Measurements from ENCODE around the gene ASTN2. TPM values are rescaled to one million over a fixed set of nuclear protein-coding genes. Genes with fewer than 3 reads are reported as not detected.

The ASTN2 gene
- polyA plus RNA-seq, 4 donors, result 3.0 to 15.2 (median 3.7) TPM

- no peak for FAIRE-seq
- 89 to 92% (median 89%) methylated on average over 8 of the region's 8 CpGs for WGBS, 3 donors
- Histone ChIP-seq H3K27ac (ENCODE audit: low read depth in 1 of 3, low read length in 2 of 3) (no peak overlapping the region), H3K4me1 (ENCODE audit: control insufficient read depth in 3 of 3, insufficient read depth in 2 of 3, low read depth in 1 of 3, low read length in 2 of 3) (no peaks in the 10 kb centered on the region), H3K27me3 (ENCODE audit: control insufficient read depth in 3 of 3, insufficient read depth in 3 of 3, low read length in 3 of 3) (no peaks in the 10 kb centered on the region), H3K36me3 (ENCODE audit: control insufficient read depth in 3 of 3, insufficient read depth in 2 of 3, low read depth in 1 of 3, low read length in 3 of 3) (peaks cover 0 to 2% (median 0%) of the 10 kb centered on the region in 3 donors), H3K9me3 (ENCODE audit: control insufficient read depth in 2 of 2, insufficient read depth in 1 of 2, low read depth in 1 of 2, low read length in 1 of 2) (no peaks in the 10 kb centered on the region), H3K4me3 (ENCODE audit: low read depth in 1 of 3, low read length in 3 of 3) (no peak overlapping the region)
- DNase-seq, result no peak
Observed at GRCh38 chr9:116706310-116707290, 708.3 kb downstream of the ASTN2 start.

DNA sequence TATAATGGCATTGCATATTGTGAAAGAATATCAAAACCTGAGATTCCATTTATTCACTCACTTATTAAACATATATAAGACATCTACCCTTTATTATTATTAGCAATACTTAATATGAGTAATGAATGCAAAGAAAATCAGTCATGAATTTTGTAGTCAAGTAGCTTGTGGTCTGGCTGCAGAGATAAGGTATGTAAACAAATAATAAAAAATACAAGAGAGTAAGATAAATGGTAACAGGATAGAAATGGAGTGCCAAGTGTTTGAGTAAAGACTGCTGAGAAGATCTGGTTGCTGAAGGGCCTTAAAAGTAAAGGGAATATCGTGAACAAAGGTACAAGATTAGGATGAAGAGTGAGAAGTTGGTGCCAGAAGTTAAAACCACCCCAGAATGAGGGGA, 709.3 kb downstream of the ASTN2 start:
- Histone ChIP-seq H3K36me3 (ENCODE audit: control insufficient read depth in 3 of 3, insufficient read depth in 2 of 3, low read depth in 1 of 3, low read length in 3 of 3) (peaks cover 0 to 2% (median 2%) of the 10 kb centered on the region in 3 donors), H3K4me1 (ENCODE audit: control insufficient read depth in 3 of 3, insufficient read depth in 2 of 3, low read depth in 1 of 3, low read length in 2 of 3) (no peaks in the 10 kb centered on the region), H3K9me3 (ENCODE audit: control insufficient read depth in 2 of 2, insufficient read depth in 1 of 2, low read depth in 1 of 2, low read length in 1 of 2) (no peaks in the 10 kb centered on the region), H3K27ac (ENCODE audit: low read depth in 1 of 3, low read length in 2 of 3) (no peak overlapping the region), H3K4me3 (ENCODE audit: low read depth in 1 of 3, low read length in 3 of 3) (no peak overlapping the region), H3K27me3 (ENCODE audit: control insufficient read depth in 3 of 3, insufficient read depth in 3 of 3, low read length in 3 of 3) (no peaks in the 10 kb centered on the region)
- FAIRE-seq (no peak), DNase-seq (no peak)
- 14 to 67% (median 39%) methylated on average over 1 of the region's 1 CpG for WGBS, 3 donors

DNA sequence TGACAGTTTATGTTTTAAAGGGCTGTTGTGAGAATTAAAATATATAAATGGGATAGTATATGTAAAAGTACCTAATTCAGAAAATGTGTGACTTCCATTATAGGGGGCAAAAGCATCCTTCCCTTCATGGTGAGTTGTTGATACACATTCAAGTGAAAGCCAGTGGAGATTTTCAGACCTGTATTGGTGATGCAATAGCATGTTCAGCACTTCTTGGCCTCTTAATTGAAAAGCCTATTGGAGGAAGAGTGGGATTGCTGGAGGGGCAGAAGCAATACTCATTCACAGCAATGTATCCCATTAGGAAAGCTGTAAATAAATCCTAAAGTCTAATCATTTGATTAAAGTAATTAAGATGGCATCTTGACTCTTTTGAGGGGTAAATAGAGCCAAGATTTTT, 710.4 kb downstream of the ASTN2 start:
- no peak for DNase-seq
- no peak overlapping the region for H3K27ac ChIP-seq (ENCODE audit: low read depth in 1 of 3, low read length in 2 of 3)
- no peaks in the 10 kb centered on the region for H3K9me3 ChIP-seq (ENCODE audit: control insufficient read depth in 2 of 2, insufficient read depth in 1 of 2, low read depth in 1 of 2, low read length in 1 of 2)
- peaks cover 2 to 9% (median 4%) of the 10 kb centered on the region in 3 donors for H3K36me3 ChIP-seq (ENCODE audit: control insufficient read depth in 3 of 3, insufficient read depth in 2 of 3, low read depth in 1 of 3, low read length in 3 of 3)
- no peaks in the 10 kb centered on the region for H3K27me3 ChIP-seq (ENCODE audit: control insufficient read depth in 3 of 3, insufficient read depth in 3 of 3, low read length in 3 of 3)
- no peak overlapping the region for H3K4me3 ChIP-seq (ENCODE audit: low read depth in 1 of 3, low read length in 3 of 3)
- no peaks in the 10 kb centered on the region for H3K4me1 ChIP-seq (ENCODE audit: control insufficient read depth in 3 of 3, insufficient read depth in 2 of 3, low read depth in 1 of 3, low read length in 2 of 3)
- FAIRE-seq, result no peak

- Histone ChIP-seq H3K36me3 (ENCODE audit: control insufficient read depth in 3 of 3, insufficient read depth in 2 of 3, low read depth in 1 of 3, low read length in 3 of 3) (peaks cover 9 to 16% (median 12%) of the 10 kb centered on the region in 3 donors), H3K4me3 (ENCODE audit: low read depth in 1 of 3, low read length in 3 of 3) (no peak overlapping the region), H3K27ac (ENCODE audit: low read depth in 1 of 3, low read length in 2 of 3) (no peak overlapping the region), H3K9me3 (ENCODE audit: control insufficient read depth in 2 of 2, insufficient read depth in 1 of 2, low read depth in 1 of 2, low read length in 1 of 2) (no peaks in the 10 kb centered on the region), H3K27me3 (ENCODE audit: control insufficient read depth in 3 of 3, insufficient read depth in 3 of 3, low read length in 3 of 3) (no peaks in the 10 kb centered on the region), H3K4me1 (ENCODE audit: control insufficient read depth in 3 of 3, insufficient read depth in 2 of 3, low read depth in 1 of 3, low read length in 2 of 3) (no peaks in the 10 kb centered on the region)
- DNase-seq, result no peak
- no peak for FAIRE-seq
- 89 to 100% (median 100%) methylated on average over 1 to 3 of the region's 3 CpGs for WGBS, 3 donors
Observed at GRCh38 chr9:116703634-116704033, 711.2 kb downstream of the ASTN2 start.

DNA sequence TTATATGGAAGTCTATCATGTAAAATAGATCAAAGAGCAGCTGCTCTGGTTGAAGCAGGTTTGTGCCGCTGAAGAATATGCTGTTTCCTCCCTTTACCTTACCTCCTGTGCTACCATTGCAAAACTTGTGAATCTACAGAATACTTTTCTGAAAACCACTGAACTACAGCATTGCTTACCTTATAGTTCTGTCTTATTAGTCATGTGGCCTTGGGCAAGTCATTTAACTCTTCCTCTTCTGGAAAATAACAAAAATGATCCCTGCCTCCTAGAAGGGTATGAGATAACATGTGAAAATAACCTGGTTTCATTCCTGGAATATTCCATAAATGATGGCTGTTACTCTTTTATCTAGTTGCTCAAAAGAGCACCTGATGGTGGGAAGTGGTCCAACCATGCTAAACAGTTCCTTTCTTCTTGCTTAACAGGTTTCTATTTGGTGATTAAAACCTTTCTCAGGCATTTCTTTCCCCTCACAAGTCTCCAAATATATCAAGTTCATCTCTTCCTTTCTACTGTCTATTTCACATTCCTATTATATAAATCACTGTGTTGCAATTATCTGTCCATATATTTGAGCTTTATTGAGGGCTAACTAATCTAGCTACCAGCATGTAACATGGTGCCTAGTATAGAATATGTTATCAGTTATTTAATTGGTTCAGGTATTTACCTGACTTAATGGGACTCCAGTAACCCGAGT, 712.8 kb downstream of the ASTN2 start:
- Histone ChIP-seq H3K4me3 (ENCODE audit: low read depth in 1 of 3, low read length in 3 of 3) (no peak overlapping the region), H3K27me3 (ENCODE audit: control insufficient read depth in 3 of 3, insufficient read depth in 3 of 3, low read length in 3 of 3) (no peaks in the 10 kb centered on the region), H3K9me3 (ENCODE audit: control insufficient read depth in 2 of 2, insufficient read depth in 1 of 2, low read depth in 1 of 2, low read length in 1 of 2) (no peaks in the 10 kb centered on the region), H3K27ac (ENCODE audit: low read depth in 1 of 3, low read length in 2 of 3) (no peak overlapping the region), H3K4me1 (ENCODE audit: control insufficient read depth in 3 of 3, insufficient read depth in 2 of 3, low read depth in 1 of 3, low read length in 2 of 3) (no peaks in the 10 kb centered on the region), H3K36me3 (ENCODE audit: control insufficient read depth in 3 of 3, insufficient read depth in 2 of 3, low read depth in 1 of 3, low read length in 3 of 3) (peaks cover 12 to 24% (median 19%) of the 10 kb centered on the region in 3 donors)
- WGBS, 3 donors, result 63 to 87% (median 82%) methylated on average over 2 of the region's 2 CpGs
- DNase-seq, result no peak
- FAIRE-seq, result no peak

- H3K27me3 ChIP-seq (ENCODE audit: control insufficient read depth in 3 of 3, insufficient read depth in 3 of 3, low read length in 3 of 3), result no peaks in the 10 kb centered on the region
- no peak for DNase-seq
- H3K4me3 ChIP-seq (ENCODE audit: low read depth in 1 of 3, low read length in 3 of 3), result no peak overlapping the region
- H3K4me1 ChIP-seq (ENCODE audit: control insufficient read depth in 3 of 3, insufficient read depth in 2 of 3, low read depth in 1 of 3, low read length in 2 of 3), result no peaks in the 10 kb centered on the region
- FAIRE-seq, result no peak
- 61 to 70% (median 62%) methylated on average over 2 of the region's 2 CpGs for WGBS, 3 donors
- H3K36me3 ChIP-seq (ENCODE audit: control insufficient read depth in 3 of 3, insufficient read depth in 2 of 3, low read depth in 1 of 3, low read length in 3 of 3), result peaks cover 12 to 24% (median 19%) of the 10 kb centered on the region in 3 donors
- no peaks in the 10 kb centered on the region for H3K9me3 ChIP-seq (ENCODE audit: control insufficient read depth in 2 of 2, insufficient read depth in 1 of 2, low read depth in 1 of 2, low read length in 1 of 2)
- H3K27ac ChIP-seq (ENCODE audit: low read depth in 1 of 3, low read length in 2 of 3), result no peak overlapping the region
Observed at GRCh38 chr9:116700882-116701865, 713.7 kb downstream of the ASTN2 start.

DNA sequence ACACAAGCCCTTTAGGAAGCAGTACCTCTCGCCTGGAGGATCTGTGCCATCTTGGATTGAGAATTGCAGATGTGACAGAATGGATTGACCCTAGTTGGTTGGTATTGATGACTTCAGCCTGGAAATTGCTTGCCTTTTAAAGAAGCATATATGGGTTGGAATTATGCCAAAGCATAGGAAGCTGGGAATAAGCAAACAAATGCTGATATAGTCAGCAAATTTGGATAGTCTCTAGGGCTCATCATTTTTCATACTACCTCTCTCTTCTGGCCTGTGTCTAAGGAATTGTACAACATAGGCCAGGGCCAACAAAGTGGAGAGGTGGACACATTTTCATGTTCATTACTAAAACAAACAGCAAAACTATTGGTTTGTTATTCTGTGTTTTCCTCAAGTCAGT, 714.6 kb downstream of the ASTN2 start:
- H3K27ac ChIP-seq (ENCODE audit: low read depth in 1 of 3, low read length in 2 of 3), result no peak overlapping the region

GRCh38 chr9:116697887-116698286, 717.0 kb downstream of the ASTN2 start:
- H3K27me3 ChIP-seq (ENCODE audit: control insufficient read depth in 3 of 3, insufficient read depth in 3 of 3, low read length in 3 of 3), result no peaks in the 10 kb centered on the region
- H3K9me3 ChIP-seq (ENCODE audit: control insufficient read depth in 2 of 2, insufficient read depth in 1 of 2, low read depth in 1 of 2, low read length in 1 of 2), result no peaks in the 10 kb centered on the region
- FAIRE-seq (no peak), DNase-seq (no peak)
- H3K27ac ChIP-seq (ENCODE audit: low read depth in 1 of 3, low read length in 2 of 3), result no peak overlapping the region
- 96 to 97% (median 97%) methylated on average over 16 of the region's 16 CpGs for WGBS, 3 donors
- peaks cover 12 to 24% (median 19%) of the 10 kb centered on the region in 3 donors for H3K36me3 ChIP-seq (ENCODE audit: control insufficient read depth in 3 of 3, insufficient read depth in 2 of 3, low read depth in 1 of 3, low read length in 3 of 3)
- peaks cover 0 to 7% (median 2%) of the 10 kb centered on the region in 3 donors for H3K4me1 ChIP-seq (ENCODE audit: control insufficient read depth in 3 of 3, insufficient read depth in 2 of 3, low read depth in 1 of 3, low read length in 2 of 3)
- H3K4me3 ChIP-seq (ENCODE audit: low read depth in 1 of 3, low read length in 3 of 3), result no peak overlapping the region

More for the DNA sequence above, 714.6 kb downstream of the ASTN2 start:
- WGBS, 3 donors, result 96% methylated on average over 1 of the region's 1 CpG
- FAIRE-seq, result no peak
- Histone ChIP-seq H3K27me3 (ENCODE audit: control insufficient read depth in 3 of 3, insufficient read depth in 3 of 3, low read length in 3 of 3) (no peaks in the 10 kb centered on the region), H3K36me3 (ENCODE audit: control insufficient read depth in 3 of 3, insufficient read depth in 2 of 3, low read depth in 1 of 3, low read length in 3 of 3) (peaks cover 12 to 24% (median 19%) of the 10 kb centered on the region in 3 donors), H3K9me3 (ENCODE audit: control insufficient read depth in 2 of 2, insufficient read depth in 1 of 2, low read depth in 1 of 2, low read length in 1 of 2) (no peaks in the 10 kb centered on the region), H3K4me3 (ENCODE audit: low read depth in 1 of 3, low read length in 3 of 3) (no peak overlapping the region), H3K4me1 (ENCODE audit: control insufficient read depth in 3 of 3, insufficient read depth in 2 of 3, low read depth in 1 of 3, low read length in 2 of 3) (no peaks in the 10 kb centered on the region)
- DNase-seq, result no peak
